ENCODE data around the gene LMO7. TPM values are rescaled to one million over a fixed set of nuclear protein-coding genes. Genes with fewer than 3 reads are reported as not detected.

Gene LMO7
- total RNA-seq, 1 donor from 2014 or later, result 60.8 TPM

DNA sequence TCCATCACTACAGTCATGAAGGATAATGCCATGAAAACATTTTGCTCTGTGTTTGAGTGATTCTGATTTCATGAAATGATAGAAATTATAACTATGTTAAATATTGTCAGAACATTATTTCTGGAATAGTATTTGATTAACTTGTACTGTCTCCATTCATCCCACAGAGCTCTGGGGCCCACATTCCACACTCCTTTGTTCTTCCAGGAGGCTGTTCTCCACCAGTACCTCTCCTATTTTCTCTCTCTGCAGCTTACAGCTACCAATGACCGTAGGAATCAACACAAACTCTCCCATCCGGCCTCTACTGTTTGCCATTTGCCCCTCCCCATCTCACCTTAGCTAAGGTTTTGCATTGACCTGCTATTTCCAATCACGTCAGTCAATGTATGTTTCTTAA lies 240.9 kb downstream of the LMO7 start:
- DNase-seq (ENCODE audit: low spot score in 2 of 2, unreplicated experiment in 2 of 2), result no peak
- Mint-ChIP-seq H3K27me3 (ENCODE audit: low read depth) (no peaks in the 10 kb centered on the region), H3K4me1 (peaks cover 11% of the 10 kb centered on the region), H3K36me3 (no peaks in the 10 kb centered on the region), H3K27ac (no peak overlapping the region), H3K4me3 (no peak overlapping the region), H3K9me3 (peaks cover 1% of the 10 kb centered on the region)
- TF ChIP-seq, protein P1, sequence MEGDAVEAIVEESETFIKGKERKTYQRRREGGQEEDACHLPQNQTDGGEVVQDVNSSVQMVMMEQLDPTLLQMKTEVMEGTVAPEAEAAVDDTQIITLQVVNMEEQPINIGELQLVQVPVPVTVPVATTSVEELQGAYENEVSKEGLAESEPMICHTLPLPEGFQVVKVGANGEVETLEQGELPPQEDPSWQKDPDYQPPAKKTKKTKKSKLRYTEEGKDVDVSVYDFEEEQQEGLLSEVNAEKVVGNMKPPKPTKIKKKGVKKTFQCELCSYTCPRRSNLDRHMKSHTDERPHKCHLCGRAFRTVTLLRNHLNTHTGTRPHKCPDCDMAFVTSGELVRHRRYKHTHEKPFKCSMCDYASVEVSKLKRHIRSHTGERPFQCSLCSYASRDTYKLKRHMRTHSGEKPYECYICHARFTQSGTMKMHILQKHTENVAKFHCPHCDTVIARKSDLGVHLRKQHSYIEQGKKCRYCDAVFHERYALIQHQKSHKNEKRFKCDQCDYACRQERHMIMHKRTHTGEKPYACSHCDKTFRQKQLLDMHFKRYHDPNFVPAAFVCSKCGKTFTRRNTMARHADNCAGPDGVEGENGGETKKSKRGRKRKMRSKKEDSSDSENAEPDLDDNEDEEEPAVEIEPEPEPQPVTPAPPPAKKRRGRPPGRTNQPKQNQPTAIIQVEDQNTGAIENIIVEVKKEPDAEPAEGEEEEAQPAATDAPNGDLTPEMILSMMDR (IDR thresholded peaks at IDR 0.05; ENCODE audit: unreplicated experiment), result no peak

DNA sequence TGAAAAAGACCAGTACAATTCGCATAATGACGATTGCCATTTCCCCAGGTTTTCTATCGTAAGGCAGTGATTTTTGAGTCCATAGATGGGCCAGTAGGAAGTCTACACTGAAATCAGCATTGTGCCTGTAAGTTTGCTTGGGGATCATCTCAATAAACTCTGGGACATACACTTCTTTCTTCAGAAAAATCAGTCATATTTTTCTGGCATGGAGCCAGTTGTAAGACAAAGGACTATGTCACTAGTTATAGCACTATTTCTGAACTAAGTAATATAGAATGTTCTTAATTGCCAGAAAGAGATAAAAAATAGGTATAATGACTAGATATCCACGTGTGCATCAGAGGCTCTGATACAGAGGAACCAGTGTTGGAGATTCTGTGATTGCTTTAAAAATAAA lies 243.5 kb downstream of the LMO7 start:
- Mint-ChIP-seq H3K4me3 (no peak overlapping the region), H3K4me1 (peaks cover 10% of the 10 kb centered on the region), H3K36me3 (no peaks in the 10 kb centered on the region), H3K27ac (no peak overlapping the region), H3K27me3 (ENCODE audit: low read depth) (no peaks in the 10 kb centered on the region), H3K9me3 (no peaks in the 10 kb centered on the region)
- DNase-seq (ENCODE audit: low spot score in 2 of 2, unreplicated experiment in 2 of 2), result no peak
- TF ChIP-seq, protein P1 (IDR thresholded peaks at IDR 0.05; ENCODE audit: unreplicated experiment), result no peak

DNA sequence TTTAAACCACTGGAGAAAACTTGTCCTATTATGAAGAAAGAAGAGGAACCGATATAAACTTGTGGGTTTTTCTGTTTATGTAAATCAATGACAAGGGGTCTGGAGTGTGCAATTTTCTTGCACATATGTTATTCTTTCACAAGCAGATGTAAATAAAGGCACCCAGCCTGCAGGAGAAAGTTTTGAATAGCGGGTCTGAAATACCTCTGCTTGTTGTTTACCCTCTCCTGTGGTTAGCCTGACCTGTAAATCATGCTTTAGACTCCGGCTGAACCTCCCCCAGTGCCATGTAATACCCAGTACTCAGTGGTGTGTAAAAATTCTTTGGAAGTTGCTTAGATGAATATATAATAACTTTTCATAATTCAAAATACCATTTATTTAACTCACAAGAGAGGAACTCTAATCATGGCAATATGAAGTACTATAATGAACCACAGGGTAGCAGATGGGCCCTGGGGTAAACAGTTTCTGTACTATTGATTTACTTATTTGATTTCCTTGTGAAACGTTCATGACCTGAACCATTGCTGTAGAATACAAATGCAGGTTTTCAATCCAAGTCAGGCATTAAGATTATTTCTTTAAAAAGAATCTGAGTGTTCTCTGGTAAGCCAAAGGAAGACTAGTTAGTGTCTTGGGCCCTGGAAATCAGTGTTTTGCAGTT lies 245.1 kb downstream of the LMO7 start:
- TF ChIP-seq, protein P1 (IDR thresholded peaks at IDR 0.05; ENCODE audit: unreplicated experiment), result no peak
- Mint-ChIP-seq H3K27ac (no peak overlapping the region), H3K9me3 (no peaks in the 10 kb centered on the region), H3K36me3 (no peaks in the 10 kb centered on the region), H3K4me3 (no peak overlapping the region), H3K4me1 (peaks cover 3% of the 10 kb centered on the region), H3K27me3 (ENCODE audit: low read depth) (no peaks in the 10 kb centered on the region)
- DNase-seq (ENCODE audit: low spot score in 2 of 2, unreplicated experiment in 2 of 2), result no peak

DNA sequence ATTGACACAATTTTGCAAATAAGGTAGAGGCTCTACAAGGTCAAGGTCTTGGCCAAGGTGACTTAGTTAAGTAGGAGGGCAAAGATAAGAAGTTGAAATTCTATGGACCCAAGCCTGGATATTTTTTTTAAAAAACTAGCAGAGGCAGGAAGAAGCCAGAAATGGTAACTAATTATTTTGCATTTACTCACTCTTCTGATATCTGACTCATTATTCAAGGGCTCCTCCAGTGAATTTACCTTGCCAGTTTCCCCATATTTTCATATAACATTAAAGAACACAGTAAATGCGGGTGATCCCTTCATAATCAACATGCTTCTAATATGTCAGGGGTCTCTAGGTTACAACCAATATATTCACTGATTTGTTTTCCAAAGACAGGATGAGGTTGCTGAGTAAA lies 246.1 kb downstream of the LMO7 start:
- no peaks in the 10 kb centered on the region for H3K9me3 Mint-ChIP-seq
- H3K4me1 Mint-ChIP-seq, result peaks cover 1% of the 10 kb centered on the region
- TF ChIP-seq, protein P1 (IDR thresholded peaks at IDR 0.05; ENCODE audit: unreplicated experiment), result no peak
- H3K27ac Mint-ChIP-seq, result no peak overlapping the region
- no peak for DNase-seq (ENCODE audit: low spot score in 2 of 2, unreplicated experiment in 2 of 2)
- H3K27me3 Mint-ChIP-seq (ENCODE audit: low read depth), result no peaks in the 10 kb centered on the region
- no peaks in the 10 kb centered on the region for H3K36me3 Mint-ChIP-seq
- no peak overlapping the region for H3K4me3 Mint-ChIP-seq

DNA sequence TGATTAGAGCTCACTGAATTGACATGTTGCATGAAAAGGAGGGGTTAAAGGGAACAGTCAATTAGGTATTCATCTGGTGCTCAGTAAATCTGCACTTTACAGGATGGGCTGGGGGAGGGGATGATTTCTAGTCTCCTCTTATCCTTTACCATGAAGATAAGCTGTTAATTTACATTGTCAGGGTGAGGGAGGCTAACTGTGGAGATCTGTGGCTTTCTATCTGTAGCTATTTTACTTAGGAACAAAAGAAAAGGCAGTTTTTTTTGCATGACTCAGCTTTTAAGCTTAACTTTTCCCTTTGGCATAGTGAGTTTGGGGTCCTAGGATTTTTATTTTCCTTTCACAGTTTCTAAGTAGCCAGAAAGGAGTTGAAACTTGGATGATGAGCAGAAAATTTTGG lies 253.3 kb downstream of the LMO7 start:
- H3K4me3 Mint-ChIP-seq, result no peak overlapping the region
- H3K4me1 Mint-ChIP-seq, result peaks cover 8% of the 10 kb centered on the region
- peaks cover 2% of the 10 kb centered on the region for H3K27me3 Mint-ChIP-seq (ENCODE audit: low read depth)
- DNase-seq (ENCODE audit: low spot score in 2 of 2, unreplicated experiment in 2 of 2), result no peak
- no peaks in the 10 kb centered on the region for H3K9me3 Mint-ChIP-seq
- TF ChIP-seq, protein P1 (IDR thresholded peaks at IDR 0.05; ENCODE audit: unreplicated experiment), result no peak
- no peak overlapping the region for H3K27ac Mint-ChIP-seq
- H3K36me3 Mint-ChIP-seq, result no peaks in the 10 kb centered on the region

DNA sequence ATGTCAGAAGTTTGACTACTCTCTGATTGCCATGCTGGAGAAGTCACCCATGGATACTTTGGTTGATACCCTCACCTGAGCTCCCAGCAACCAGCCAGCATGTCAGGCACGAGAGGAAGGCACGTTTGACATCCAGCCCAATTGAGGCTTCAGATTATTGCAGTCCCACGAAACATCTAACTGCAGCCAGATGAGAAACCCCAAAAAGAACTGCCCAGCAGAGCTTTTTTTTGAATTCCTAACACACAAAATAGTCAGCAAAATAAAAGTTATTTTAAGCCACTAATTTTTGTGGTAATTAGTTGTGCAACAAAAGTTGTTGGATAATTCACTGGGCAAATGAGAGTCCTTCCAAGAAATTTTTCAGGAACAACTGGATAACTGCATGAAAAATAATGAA lies 259.0 kb downstream of the LMO7 start:
- DNase-seq (ENCODE audit: low spot score in 2 of 2, unreplicated experiment in 2 of 2), result no peak
- H3K4me3 Mint-ChIP-seq, result no peak overlapping the region
- TF ChIP-seq, protein P1 (IDR thresholded peaks at IDR 0.05; ENCODE audit: unreplicated experiment), result no peak
- H3K4me1 Mint-ChIP-seq, result peaks cover 5% of the 10 kb centered on the region
- H3K9me3 Mint-ChIP-seq, result peaks cover 6% of the 10 kb centered on the region
- no peaks in the 10 kb centered on the region for H3K27me3 Mint-ChIP-seq (ENCODE audit: low read depth)
- H3K27ac Mint-ChIP-seq, result no peak overlapping the region
- H3K36me3 Mint-ChIP-seq, result no peaks in the 10 kb centered on the region

Measured in mesothelial cell of epicardium (in vitro differentiated cells).